AML-193 (cell line): ENCODE data around the gene TMEM163.
"Not testable (repeated sequence)": the region's sequence is repeated elsewhere in the genome, so short reads cannot be mapped to it uniquely, and the experiment has no call there.

Source experiments
- DNase-seq, 2 experiments: peaks; one replicate each; lab custom pipeline; 2025; lab: John Stamatoyannopoulos, UW

TMEM163 gene

GRCh38 chr2:134489732-134490384, 228.9 kb downstream of the TMEM163 start:
- no peak for DNase-seq

- no peak for DNase-seq
These were observed 235.9 kb downstream of the TMEM163 start for GRCh38 chr2:134482766-134483340.

DNA sequence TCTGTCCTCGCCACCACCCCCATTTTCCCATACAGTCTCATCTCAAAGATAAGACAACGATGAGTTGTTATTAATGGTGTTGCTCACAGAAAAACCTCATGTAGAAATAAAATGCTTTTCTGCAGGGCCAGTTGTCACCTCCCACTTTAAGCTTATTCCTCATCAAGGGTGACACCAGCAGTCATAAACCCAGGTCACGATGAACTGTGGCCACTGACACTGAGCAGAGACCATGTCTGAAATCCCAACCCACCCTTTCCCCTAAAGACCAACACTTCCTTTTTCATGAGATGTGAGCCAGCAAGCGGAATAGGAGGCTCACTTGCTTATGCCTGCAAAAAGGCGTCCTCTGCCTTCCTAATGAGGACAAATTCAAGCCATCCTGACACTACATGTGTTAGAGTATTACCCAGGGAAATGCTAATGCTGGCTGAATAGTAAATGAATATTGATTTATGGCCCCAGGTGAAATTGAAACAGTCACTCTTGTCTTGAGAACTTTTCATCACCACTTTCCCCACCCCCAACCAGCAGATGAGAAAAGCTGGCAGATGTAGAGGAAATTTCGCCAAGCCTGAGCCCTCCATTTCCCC, 236.6 kb downstream of the TMEM163 start:
- no peak for DNase-seq

DNA sequence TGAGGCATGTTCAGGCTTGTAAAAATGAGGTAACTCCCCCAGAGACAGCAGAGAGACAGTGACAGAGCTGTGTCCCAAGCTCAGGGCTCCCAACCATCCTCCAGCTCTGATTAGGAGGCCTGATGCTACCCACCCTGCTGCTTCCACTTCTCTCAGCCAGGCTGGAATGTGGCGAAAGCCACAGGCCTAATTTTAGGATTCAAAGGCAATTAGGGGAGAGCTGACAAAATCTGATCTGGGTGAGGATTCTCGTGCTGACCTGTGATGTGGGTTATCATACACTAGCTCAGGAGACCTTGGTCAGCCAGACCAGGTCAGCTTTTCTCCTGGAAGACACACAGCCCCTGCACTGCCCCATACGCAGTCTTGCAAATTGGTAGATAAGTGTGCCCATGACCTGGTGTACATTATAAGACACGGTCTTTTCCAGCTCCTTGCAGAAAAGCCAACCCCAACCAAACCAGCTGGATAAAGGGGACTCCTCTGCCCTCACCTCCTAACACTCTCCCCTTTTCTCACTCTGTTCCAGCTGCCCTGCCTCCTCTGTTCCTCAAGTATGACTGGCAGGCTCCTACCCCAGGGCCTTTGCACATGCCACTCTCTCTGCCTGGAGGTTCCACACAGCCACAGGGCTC, 239.0 kb downstream of the TMEM163 start:
- no peak for DNase-seq

GRCh38 chr2:134476982-134477381, 241.8 kb downstream of the TMEM163 start:
- not testable (repeated sequence) for DNase-seq

DNA sequence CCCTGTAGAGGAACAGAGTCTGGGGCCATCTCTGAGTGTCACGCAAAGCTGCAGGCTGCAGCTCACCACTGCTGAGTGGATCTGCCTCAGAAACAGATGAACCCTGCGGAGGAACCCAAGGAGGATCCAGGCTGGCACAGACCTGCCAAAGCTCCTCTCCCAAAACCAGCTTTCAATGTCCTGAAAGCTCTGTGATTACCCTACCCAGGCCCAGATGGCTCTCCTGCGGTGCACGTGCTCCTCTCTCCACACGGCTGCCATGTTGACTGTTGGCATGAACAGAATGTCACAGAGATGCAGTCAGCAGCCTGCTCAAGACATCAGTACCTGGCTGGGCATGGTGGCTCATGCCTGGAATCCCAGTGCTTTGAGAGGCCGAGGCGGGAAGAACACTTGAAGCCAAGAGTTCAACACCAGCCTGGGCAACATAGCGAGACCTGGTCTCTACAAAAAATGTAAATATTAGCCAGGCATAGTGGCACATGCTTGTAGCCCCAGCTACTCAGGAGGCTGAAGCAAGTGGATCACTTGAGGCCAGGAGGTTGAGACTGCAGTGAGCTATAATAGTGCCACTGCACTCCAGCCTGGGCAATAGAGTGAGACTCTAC, 248.1 kb downstream of the TMEM163 start:
- no peak for DNase-seq

DNA sequence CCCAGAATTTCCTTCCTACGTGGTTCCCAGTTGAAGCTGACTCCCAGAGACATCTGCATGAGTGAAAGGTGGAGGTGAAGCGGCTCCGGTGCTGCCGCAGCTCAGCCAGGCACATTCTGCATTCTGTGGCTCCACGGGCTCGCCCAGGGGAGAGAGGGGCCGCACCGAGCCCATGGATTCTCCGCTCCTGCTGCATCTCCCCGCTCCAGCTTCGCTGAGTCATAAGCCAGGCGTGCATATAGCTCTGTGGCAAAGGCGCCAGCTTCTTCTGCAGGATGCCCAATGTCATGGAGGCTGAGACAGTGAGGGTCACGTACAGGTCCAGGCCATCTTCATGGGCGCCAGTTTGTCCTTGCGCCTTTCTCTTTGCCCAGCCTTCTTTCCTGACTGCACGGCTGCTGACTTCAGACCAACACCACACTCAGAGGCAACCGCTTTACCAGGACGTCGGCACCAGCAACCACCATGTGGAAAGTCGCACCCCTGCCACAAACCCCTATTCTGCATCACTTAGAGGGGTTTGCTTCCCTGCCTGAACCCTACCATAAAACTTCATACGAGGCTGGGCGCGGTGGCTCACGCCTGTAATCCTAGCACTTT, 249.2 kb downstream of the TMEM163 start:
- DNase-seq, result no peak

- no peak for DNase-seq
These were observed 250.0 kb downstream of the TMEM163 start for GRCh38 chr2:134468776-134469175.

GRCh38 chr2:134468164-134468563, 250.6 kb downstream of the TMEM163 start:
- no peak for DNase-seq

- no peak for DNase-seq
These were observed 252.7 kb downstream of the TMEM163 start for GRCh38 chr2:134466141-134466540.

GRCh38 chr2:134465228-134466105, 253.3 kb downstream of the TMEM163 start:
- no peak for DNase-seq

GRCh38 chr2:134463699-134464022, 255.1 kb downstream of the TMEM163 start:
- no peak for DNase-seq

GRCh38 chr2:134462791-134463698, 255.8 kb downstream of the TMEM163 start:
- no peak for DNase-seq

DNA sequence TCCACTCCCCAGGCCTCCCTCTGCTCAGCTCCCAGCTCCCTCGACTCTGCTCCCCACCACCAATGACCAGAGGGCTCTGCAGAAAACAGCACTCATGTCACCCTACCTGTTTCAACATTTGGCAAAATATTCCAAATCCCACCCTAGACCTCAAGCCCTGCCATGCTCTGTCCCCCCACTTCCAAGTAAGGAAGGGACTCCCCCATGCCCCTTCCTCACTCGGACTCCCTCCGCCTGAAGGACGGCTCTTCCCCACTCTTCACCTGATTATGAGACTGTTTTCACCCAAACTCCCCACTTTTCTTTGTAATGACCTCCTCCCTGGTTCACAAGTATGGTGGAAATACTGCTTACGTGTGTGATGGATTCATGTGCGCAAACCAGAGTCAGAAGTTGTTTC, 256.5 kb downstream of the TMEM163 start:
- DNase-seq, result no peak

DNA sequence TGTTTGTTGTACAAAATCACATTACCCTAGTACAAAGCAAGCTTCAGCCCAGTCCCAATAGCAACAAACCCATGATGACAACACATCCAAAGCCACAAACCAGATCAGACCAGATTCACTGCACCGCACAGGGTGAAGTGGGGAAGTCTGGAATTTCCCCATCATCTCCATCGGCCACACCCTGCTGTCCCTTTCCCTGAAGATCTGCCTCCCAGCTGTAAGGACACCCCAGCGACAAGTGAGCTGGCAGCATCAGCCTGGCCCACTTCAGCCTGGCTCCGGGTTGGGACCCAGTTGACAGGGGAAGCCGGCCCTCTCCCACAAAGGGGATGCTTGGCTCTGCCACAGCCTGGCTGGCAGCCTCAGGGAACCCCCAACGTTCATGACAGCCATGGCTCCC, 257.3 kb downstream of the TMEM163 start:
- no peak for DNase-seq

DNA sequence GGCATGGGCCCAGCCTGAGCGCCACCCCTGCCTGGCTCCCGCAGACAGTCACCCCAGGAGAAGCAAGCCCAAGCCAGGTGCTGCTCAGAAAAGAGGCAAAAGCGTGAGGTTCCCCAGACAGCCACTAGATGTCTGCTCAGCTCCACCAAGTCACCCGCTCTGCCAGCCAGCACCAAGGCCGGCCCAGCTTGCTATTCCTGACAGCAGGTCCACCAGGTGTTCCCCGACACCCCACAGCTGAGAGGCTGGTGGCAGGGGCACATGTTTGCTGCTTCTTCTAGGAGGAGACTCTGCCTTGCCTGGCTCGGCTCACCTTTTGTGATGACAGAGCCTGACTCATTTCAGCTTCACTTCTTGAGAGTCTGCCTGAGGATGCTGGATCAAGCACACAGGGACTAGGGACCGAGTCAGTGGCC, 258.2 kb downstream of the TMEM163 start:
- DNase-seq, result peak; percentile 1 to 21

GRCh38 chr2:134459706-134460406, 258.9 kb downstream of the TMEM163 start:
- DNase-seq, result no peak

DNA sequence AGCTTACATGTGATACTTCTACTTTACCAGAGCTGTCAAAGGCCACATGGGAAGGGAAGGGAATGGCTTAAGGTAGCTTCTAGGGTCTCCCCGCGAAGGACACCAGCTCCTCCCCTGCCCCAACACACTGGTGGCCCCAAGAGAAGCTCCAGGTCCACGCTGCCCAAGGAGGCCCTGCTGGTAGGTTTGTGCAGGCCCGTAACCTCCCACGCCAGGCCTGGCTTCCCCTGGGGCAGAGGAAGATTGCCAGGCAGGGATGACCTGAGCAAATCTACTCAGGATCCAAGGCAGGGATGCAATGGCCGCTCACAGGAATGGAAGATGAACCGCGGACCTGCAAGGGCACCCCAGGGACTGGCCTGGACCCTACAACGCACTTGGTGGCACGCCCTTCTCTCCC, 259.9 kb downstream of the TMEM163 start:
- DNase-seq, result no peak

- DNase-seq, result no peak
These were observed 260.3 kb downstream of the TMEM163 start for GRCh38 chr2:134458473-134458853.
